MM.1S (cell line): ENCODE measurements around the gene AMH.

ENCODE experiments used
- CTCF ChIP-seq: fragments of 300-600 bp; sonication (generic); IDR thresholded peaks from 2 replicates; pipeline ENCODE4 v1.5.1; 2016; ENCODE audit warnings: antibody characterized with exemption, low read length, mixed read lengths
- EZH2 ChIP-seq: fragments of 300-600 bp; sonication (generic); optimal IDR thresholded peaks from 2 replicates; pipeline ENCODE3; 2017; ENCODE audit warnings: low read depth, mild to moderate bottlenecking, antibody characterized with exemption, low read length, mixed read lengths

GRCh38 chr19:2228157-2229030 lies 20.7 kb upstream of the AMH start:
- TF ChIP-seq CTCF (no peak), EZH2 (no peak)
